ENCODE results near the gene ATP8B3.

ATP8B3 gene

GRCh38 chr19:1849886-1850398, 37.9 kb upstream of the ATP8B3 start:
- DNase-seq: no peak

- no peak for DNase-seq
Observed at GRCh38 chr19:1849132-1849474, 37.0 kb upstream of the ATP8B3 start.

- DNase-seq: peak; percentile 94
Observed at GRCh38 chr19:1848399-1849131, 36.5 kb upstream of the ATP8B3 start, which contains the start of gene REXO1. Gene REXO1, minus strand, starts transcription at chr19:1848483. Its CDS starts 125 bp downstream, at chr19:1848358.

DNA sequence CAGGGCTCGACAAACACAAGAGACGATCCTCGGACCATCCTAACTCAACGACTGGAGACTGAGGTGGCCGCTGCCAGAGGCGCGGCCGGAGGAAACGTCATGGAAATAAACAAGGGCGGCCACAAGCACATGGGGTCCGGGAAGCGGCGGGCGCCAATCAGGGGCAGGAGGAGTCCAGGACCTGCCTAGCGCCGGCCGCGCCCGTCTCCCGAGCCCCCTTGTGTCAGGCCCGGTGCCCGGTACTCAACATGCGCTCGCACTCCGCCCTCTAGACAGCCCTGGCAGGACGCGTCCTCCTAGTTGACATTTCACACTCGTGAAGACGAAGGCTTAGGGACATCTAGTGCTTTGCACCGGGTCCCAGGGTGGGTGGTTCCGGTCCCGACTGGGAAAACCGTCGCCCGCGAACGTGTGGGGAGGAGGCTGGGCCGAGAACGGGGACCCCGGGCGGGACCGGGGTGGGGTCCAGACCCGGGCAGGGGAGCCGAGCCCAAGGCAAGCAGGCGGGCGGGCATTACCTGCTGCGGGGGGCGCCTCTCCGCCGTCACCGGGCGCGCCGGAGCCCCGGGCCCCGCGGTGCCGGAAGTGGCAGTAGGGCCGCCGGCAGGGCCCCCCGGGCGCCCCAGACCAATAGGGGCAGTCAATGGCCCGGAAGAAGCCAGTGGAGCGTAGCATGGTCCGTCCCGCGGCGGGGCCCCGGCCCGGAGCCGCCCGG, 35.8 kb upstream of the ATP8B3 start:
- peak; percentile 19 for DNase-seq

GRCh38 chr19:1847348-1847683, 35.2 kb upstream of the ATP8B3 start:
- no peak for DNase-seq

GRCh38 chr19:1846517-1847204, 34.6 kb upstream of the ATP8B3 start:
- DNase-seq: no peak

- no peak for DNase-seq
Observed at GRCh38 chr19:1845642-1846041, 33.6 kb upstream of the ATP8B3 start.

DNA sequence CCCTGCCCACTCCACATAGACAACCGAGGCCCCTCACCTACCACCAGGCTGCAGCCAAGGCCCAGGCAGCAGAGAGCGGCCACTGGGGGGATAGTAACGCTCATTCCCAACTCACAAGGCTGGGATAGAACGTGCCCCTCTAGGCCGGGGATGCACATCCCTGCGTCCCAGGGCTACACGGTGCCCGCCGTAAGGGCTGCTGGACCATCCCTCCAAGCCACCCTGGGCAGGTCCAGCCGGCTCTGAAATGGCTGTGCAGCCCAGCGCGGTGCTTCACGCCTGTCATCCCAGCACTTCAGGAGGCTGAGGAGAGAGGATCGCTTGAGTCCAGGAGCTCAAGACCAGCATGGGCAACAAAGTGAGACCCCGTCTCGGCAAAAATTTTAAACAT, 33.0 kb upstream of the ATP8B3 start:
- no peak for DNase-seq

GRCh38 chr19:1844513-1845124, 32.5 kb upstream of the ATP8B3 start:
- DNase-seq: no peak

GRCh38 chr19:1843646-1844394, 31.7 kb upstream of the ATP8B3 start:
- no peak for DNase-seq

DNA sequence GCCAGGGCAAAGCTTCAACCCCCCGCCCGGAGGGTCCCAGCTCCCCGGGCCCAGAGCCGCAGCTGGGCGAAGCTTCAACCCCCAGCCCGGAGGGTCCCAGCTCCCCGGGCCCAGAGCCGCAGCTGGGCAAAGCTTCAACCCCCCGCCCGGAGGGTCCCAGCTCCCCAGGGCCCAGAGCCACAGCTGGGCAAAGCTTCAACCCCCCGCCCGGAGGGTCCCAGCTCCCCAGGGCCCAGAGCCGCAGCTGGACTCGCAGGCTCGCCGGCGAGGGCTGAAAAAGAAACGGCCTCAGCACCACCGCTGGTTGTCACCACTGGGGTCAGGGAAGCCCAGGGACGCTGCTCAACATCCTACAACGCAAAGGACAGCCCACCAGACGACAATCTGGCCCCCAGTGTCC, 31.0 kb upstream of the ATP8B3 start:
- no peak for DNase-seq

DNA sequence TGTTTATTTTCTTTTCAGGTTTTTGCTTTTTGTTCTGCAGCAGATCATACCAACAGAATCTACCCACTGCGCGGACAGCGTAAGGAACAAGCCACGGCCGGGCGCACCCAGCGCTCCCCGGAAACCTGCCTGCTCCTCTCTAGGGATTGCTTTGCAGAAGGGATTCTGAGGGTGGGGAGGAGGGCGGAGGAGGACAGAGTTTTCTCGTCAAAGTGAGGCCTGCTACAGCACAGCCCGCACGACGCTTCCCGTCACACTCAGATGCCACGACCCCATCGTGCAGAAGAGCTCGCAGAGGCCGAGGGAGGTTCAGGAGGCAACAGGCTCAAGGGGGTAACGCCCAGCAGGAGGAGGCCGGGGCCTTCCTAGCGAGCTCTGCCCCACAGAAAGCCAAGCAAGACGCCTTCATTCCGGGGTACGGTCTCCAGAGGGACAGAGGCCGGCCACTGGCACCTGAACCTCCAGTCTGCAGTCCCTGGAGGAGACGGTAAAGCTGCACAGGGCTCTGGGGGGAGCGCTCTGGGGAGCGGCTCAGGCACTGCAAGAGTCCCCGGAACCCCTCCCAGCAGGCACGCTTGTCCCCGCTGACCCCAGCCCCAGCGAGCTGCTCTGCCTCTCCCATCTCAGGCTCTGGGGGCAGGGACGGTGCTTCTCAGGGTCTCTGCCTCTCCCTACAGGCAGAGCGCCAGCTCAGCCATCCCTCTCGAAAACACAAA, 29.3 kb upstream of the ATP8B3 start:
- DNase-seq: no peak

- DNase-seq: no peak
Observed at GRCh38 chr19:1840541-1841115, 28.6 kb upstream of the ATP8B3 start.

DNA sequence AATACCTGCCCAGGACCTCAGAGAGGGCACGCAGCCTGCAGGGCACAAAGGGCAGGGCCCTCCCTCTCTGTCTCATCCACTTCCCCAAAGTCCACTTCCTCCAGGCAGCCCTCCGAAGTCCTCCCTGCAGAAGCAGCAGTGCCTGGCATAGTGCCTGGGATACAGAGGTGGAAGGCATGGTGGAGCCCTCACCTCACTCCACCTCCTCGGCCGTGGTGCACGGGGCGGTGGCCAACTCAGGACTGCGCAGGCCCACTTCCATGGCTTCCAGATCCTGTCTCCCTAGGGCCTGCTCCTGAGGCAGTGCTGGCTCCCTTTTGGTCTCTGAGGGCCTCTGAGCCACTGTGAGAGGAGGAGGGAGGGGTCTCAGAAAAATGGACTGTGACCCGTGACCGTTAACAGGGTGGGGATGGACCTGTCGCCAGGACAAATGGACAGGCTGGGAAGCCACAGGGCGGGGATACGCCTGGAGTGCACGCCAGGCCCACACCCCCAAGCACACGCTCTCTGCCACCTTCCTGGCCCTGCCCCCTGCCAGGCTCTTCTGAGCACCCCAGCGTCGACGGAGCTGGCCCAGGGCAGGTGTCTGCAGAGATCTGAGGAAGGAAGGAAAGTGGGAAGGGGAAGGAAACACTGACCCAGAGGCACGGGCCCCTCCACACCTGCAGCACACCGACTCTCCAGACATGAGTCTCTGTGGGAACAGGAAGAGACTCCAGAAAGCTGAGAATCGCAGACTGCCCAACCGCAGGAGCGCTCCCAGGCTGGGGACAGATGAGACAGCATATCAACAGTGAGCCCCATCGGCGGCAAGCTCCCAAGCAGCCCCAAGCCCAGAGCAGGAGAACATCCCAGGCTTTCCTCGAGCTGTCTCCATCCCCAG, 27.8 kb upstream of the ATP8B3 start:
- no peak for DNase-seq

DNA sequence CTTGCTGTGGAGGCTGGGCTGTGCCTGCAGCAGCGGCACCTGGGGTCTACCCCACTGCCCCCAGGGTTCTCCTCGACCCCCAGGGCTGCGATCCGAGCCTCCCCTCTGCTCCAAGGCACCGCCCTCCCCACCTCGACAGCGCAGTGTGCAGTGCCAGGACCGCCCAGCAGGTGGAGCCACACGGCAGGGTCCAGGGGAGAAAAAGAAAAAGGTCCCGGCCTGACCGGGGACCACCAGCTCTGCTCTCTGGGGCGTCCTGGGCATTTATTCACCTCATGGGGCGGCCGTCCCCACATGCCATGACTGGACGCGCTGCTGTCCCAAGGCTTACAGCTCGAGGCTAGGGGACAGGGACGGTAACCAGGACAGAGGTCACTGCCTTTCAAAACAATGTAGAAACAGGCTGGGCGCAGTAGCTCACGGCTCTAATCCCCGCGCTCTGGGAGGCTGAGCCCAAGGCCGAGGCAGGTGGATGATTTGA, 25.6 kb upstream of the ATP8B3 start:
- peak; percentile 81 for DNase-seq

DNA sequence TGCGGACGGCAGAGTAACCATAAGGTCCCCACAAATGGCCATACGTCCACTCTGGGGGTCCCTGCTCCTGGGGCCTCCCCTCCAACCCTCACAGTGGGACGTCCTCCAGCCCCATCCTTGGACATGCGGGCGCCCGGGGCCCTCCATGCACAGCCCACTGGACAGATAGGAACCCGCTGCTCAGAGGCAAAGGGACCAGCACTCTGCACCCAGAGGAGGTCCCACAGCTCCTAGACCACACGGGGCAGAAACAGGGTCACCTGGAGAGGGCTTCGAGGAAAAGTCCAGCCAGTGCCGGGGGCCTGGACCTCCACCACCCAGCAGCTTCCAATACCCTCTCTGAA, 25.1 kb upstream of the ATP8B3 start:
- peak; percentile 77 for DNase-seq

- peak; percentile 93 for DNase-seq
Observed at GRCh38 chr19:1836458-1837221, 24.6 kb upstream of the ATP8B3 start.

DNA sequence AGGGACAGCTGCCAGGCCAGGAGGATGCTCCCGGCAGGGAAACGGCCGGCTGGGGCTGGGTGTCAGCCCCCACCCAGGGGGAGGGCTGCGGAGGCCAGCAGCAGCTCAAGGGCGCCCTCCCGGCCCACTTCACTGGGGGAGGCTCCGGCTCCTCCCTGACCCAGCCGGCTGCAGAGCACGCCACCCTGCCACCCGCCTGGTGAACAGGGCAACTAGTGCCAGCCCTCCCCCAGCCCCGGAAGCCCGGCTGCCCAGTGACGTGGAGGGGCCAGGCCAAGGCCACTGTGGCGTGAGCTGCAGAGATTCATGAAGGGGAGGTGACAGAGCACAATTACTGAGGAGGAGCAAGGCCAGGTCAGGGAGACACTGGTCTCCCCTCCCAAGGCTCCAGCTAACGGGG, 21.5 kb upstream of the ATP8B3 start:
- no peak for DNase-seq

DNA sequence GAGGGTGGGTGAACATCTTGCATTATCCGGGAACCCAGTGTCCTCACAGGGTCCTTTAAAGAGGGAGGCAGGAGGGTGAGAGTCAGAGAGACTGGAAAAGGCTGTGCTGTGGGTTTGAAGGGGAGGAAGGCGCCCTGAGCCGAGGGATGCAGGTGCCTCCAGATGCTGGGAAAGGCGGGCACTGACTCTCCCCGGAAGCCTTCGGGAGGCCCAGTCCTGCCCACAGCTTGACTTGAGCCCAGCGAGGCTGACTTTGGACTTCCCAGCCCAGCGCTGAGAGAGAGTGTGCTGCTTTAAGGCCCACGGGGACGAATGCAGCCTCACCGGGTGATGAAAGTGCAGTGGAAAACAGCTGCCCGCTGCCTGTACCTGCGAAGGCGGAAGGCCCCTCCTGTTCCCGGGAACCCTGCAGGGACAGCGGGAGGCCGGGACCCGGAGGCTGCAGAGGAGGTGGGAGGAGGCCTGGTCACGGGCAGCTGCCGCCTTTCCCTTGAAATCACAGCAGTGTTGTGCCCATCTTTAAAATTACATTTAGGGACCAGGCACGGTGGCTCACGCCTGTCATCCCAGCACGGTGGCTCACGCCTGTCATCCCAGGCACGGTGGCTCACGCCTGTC, 20.1 kb upstream of the ATP8B3 start:
- no peak for DNase-seq
